ENCODE measurements around the gene FCN2.

- TF ChIP-seq POLR2A (IDR thresholded peaks at IDR 0.05) (no peak), CTCF (IDR thresholded peaks at IDR 0.05) (no peak)
These were observed 10.4 kb downstream of the FCN2 start for GRCh38 chr9:134891053-134891452.

Data from esophagus squamous epithelium (tissue), 4 donors.